HepG2 (cell line): Measurements from ENCODE around the gene KRT27. TPM values are rescaled to one million over a fixed set of nuclear protein-coding genes. Genes with fewer than 3 reads are reported as not detected.

Source experiments
- AHR ChIP-seq: IDR thresholded peaks from 2 replicates; pipeline ENCODE4 v1.6.1; 2018; ENCODE audit warnings: missing genetic modification reagents, missing compliant biosample characterization
- CSRNP1 ChIP-seq: sonication (generic); formaldehyde crosslinking; IDR thresholded peaks from 2 replicates; pipeline ENCODE4 v1.8.1; 2023; ENCODE audit warnings: mild to moderate bottlenecking, missing genetic modification reagents
- HCFC1 ChIP-seq: fragments of 150-350 bp; IDR thresholded peaks from 2 replicates; pipeline ENCODE4 v1.6.1; 2014; ENCODE audit warnings: low read depth, low read length
- MXD1 ChIP-seq: sonication (generic); formaldehyde crosslinking; IDR thresholded peaks from 2 replicates; pipeline ENCODE4 v1.4.0; 2020; ENCODE audit warnings: mild to moderate bottlenecking, missing genetic modification reagents
- RNF2 ChIP-seq: fragments of 450-650 bp; conservative IDR thresholded peaks from 2 replicates; pipeline ENCODE4 v1.6.1; 2016; ENCODE audit warnings: low read depth
- SATB2 ChIP-seq: sonication (generic); formaldehyde crosslinking; IDR thresholded peaks from 2 replicates; pipeline ENCODE4 v1.5.0; 2020; ENCODE audit warnings: missing genetic modification reagents
- SCMH1 ChIP-seq: sonication (generic); formaldehyde crosslinking; IDR thresholded peaks from 2 replicates; pipeline ENCODE4 v1.9.0; 2021; ENCODE audit warnings: missing genetic modification reagents, mild to moderate bottlenecking, borderline replicate concordance
- ZFX ChIP-seq: sonication (generic); formaldehyde crosslinking; IDR thresholded peaks from 2 replicates; pipeline ENCODE4 v1.4.0; 2020; ENCODE audit warnings: mild to moderate bottlenecking, low read depth, missing genetic modification reagents, moderate library complexity
- ZMYM2 ChIP-seq: sonication (generic); formaldehyde crosslinking; IDR thresholded peaks from 2 replicates; pipeline ENCODE4 v1.8.0; 2022; ENCODE audit warnings: mild to moderate bottlenecking, missing genetic modification reagents
- ZNF10 ChIP-seq: sonication (generic); formaldehyde crosslinking; IDR thresholded peaks from 2 replicates; pipeline ENCODE4 v1.4.0; 2020; ENCODE audit warnings: mild to moderate bottlenecking, low read depth, missing genetic modification reagents, borderline replicate concordance
- ZNF292 ChIP-seq: sonication (generic); formaldehyde crosslinking; IDR thresholded peaks from 2 replicates; pipeline ENCODE4 v1.8.1; 2022; ENCODE audit warnings: mild to moderate bottlenecking, low read depth, missing genetic modification reagents, borderline replicate concordance
- ZNF317 ChIP-seq: sonication (generic); formaldehyde crosslinking; IDR thresholded peaks from 2 replicates; pipeline ENCODE4 v1.5.0; 2020; ENCODE audit warnings: mild to moderate bottlenecking, missing genetic modification reagents
- ZNF350 ChIP-seq: sonication (generic); formaldehyde crosslinking; IDR thresholded peaks from 2 replicates; pipeline ENCODE4 v1.4.0; 2020; ENCODE audit warnings: mild to moderate bottlenecking, low read depth, missing genetic modification reagents, borderline replicate concordance
- ZNF430 ChIP-seq: sonication (generic); formaldehyde crosslinking; IDR thresholded peaks from 2 replicates; pipeline ENCODE4 v1.9.0; 2021; ENCODE audit warnings: mild to moderate bottlenecking, missing genetic modification reagents
- ZNF709 ChIP-seq: sonication (generic); formaldehyde crosslinking; IDR thresholded peaks from 2 replicates; pipeline ENCODE4 v1.5.0; 2020; ENCODE audit warnings: mild to moderate bottlenecking, missing genetic modification reagents
- ZNF883 ChIP-seq: sonication (generic); formaldehyde crosslinking; IDR thresholded peaks from 2 replicates; pipeline ENCODE4 v1.5.1; 2020; ENCODE audit warnings: mild to moderate bottlenecking, missing genetic modification reagents; ENCODE audit errors: not compliant biosample characterization
- polyA plus RNA-seq, 8 experiments: library from polyadenylated mRNA; depleted of rRNA in 3 of 8; stranded (reverse) in 7 of 8; unstranded in 1 of 8; fragments of >200 nt; fragmentation: Illumina TruSeq in 4 of 8; extraction: Trizol in 4 of 8; gene quantifications; 2 replicates each; pipeline versions ENCODE4 v1.2.1 to v1.2.3, GENCODE V29; 2011 to 2016; ENCODE audit warnings: low read depth in 4 of 8, missing spikeins in 1 of 8, mixed read lengths in 1 of 8; ENCODE audit not compliant: insufficient read depth in 1 of 8
- total RNA-seq, 5 experiments: library from RNA; depleted of rRNA; stranded (reverse); fragments of >200 nt; fragmentation: Illumina TruSeq; extraction: Trizol; gene quantifications; 2 replicates each; pipeline ENCODE4 v1.2.3, GENCODE V29; 2016; ENCODE audit warnings: low read depth in 1 of 5
- TF ChIP-seq, protein P1 (sequence below): sonication (generic); formaldehyde crosslinking; conservative IDR thresholded peaks from 2 replicates; pipeline ENCODE4 v1.4.0; 2020; ENCODE audit warnings: mild to moderate bottlenecking, missing genetic modification reagents, moderate library complexity
- TF ChIP-seq, protein P2 (sequence below): sonication (generic); formaldehyde crosslinking; IDR thresholded peaks from 2 replicates; pipeline ENCODE4 v1.4.0; 2020; ENCODE audit warnings: missing genetic modification reagents
- TF ChIP-seq, protein P3 (sequence below): sonication (generic); formaldehyde crosslinking; IDR thresholded peaks from 2 replicates; pipeline ENCODE4 v1.5.0; 2020; ENCODE audit warnings: mild to moderate bottlenecking, missing genetic modification reagents, moderate library complexity

The KRT27 gene
- total and polyA plus RNA-seq, 2 of the 13 experiments (the other 11 are each of a cell fraction or from before 2014, with no cell fraction given): not detected

GRCh38 chr17:40779181-40779909, 3.0 kb downstream of the KRT27 start (continued):
- TF ChIP-seq ZFX (peak; percentile 39; the same call in 1 of the 2 replicates), ZNF317 (CRISPR knock-in tag) (no peak), MXD1 (CRISPR knock-in tag) (0 out of 2 replicates have a peak, but pooled peaks have one; percentile 32), SCMH1 (CRISPR knock-in tag) (peak; percentile 81; the same call in 1 of the 2 replicates), ZNF709 (no peak), ZNF292 (CRISPR knock-in tag) (peak; percentile 29; the same call in 1 of the 2 replicates), RNF2 (peak; percentile 86), SATB2 (no peak), ZNF10 (no peak), HCFC1 (no peak), AHR (CRISPR knock-in tag) (no peak), ZNF430 (no peak), ZNF350 (CRISPR knock-in tag) (0 out of 2 replicates have a peak, but pooled peaks have one; percentile 29), ZNF883 (CRISPR knock-in tag) (peak; percentile 27), ZMYM2 (CRISPR knock-in tag) (no peak), CSRNP1 (CRISPR knock-in tag) (no peak)
- TF ChIP-seq, protein P1, sequence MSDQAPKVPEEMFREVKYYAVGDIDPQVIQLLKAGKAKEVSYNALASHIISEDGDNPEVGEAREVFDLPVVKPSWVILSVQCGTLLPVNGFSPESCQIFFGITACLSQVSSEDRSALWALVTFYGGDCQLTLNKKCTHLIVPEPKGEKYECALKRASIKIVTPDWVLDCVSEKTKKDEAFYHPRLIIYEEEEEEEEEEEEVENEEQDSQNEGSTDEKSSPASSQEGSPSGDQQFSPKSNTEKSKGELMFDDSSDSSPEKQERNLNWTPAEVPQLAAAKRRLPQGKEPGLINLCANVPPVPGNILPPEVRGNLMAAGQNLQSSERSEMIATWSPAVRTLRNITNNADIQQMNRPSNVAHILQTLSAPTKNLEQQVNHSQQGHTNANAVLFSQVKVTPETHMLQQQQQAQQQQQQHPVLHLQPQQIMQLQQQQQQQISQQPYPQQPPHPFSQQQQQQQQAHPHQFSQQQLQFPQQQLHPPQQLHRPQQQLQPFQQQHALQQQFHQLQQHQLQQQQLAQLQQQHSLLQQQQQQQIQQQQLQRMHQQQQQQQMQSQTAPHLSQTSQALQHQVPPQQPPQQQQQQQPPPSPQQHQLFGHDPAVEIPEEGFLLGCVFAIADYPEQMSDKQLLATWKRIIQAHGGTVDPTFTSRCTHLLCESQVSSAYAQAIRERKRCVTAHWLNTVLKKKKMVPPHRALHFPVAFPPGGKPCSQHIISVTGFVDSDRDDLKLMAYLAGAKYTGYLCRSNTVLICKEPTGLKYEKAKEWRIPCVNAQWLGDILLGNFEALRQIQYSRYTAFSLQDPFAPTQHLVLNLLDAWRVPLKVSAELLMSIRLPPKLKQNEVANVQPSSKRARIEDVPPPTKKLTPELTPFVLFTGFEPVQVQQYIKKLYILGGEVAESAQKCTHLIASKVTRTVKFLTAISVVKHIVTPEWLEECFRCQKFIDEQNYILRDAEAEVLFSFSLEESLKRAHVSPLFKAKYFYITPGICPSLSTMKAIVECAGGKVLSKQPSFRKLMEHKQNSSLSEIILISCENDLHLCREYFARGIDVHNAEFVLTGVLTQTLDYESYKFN (CRISPR knock-in tag): peak; percentile 17; the same call in 1 of the 2 replicates
- TF ChIP-seq, protein P2, sequence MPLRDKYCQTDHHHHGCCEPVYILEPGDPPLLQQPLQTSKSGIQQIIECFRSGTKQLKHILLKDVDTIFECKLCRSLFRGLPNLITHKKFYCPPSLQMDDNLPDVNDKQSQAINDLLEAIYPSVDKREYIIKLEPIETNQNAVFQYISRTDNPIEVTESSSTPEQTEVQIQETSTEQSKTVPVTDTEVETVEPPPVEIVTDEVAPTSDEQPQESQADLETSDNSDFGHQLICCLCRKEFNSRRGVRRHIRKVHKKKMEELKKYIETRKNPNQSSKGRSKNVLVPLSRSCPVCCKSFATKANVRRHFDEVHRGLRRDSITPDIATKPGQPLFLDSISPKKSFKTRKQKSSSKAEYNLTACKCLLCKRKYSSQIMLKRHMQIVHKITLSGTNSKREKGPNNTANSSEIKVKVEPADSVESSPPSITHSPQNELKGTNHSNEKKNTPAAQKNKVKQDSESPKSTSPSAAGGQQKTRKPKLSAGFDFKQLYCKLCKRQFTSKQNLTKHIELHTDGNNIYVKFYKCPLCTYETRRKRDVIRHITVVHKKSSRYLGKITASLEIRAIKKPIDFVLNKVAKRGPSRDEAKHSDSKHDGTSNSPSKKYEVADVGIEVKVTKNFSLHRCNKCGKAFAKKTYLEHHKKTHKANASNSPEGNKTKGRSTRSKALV (CRISPR knock-in tag): peak; percentile 99
- TF ChIP-seq, protein P3, sequence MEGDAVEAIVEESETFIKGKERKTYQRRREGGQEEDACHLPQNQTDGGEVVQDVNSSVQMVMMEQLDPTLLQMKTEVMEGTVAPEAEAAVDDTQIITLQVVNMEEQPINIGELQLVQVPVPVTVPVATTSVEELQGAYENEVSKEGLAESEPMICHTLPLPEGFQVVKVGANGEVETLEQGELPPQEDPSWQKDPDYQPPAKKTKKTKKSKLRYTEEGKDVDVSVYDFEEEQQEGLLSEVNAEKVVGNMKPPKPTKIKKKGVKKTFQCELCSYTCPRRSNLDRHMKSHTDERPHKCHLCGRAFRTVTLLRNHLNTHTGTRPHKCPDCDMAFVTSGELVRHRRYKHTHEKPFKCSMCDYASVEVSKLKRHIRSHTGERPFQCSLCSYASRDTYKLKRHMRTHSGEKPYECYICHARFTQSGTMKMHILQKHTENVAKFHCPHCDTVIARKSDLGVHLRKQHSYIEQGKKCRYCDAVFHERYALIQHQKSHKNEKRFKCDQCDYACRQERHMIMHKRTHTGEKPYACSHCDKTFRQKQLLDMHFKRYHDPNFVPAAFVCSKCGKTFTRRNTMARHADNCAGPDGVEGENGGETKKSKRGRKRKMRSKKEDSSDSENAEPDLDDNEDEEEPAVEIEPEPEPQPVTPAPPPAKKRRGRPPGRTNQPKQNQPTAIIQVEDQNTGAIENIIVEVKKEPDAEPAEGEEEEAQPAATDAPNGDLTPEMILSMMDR (CRISPR knock-in tag): peak; percentile 35
